HG03442 (cell line): Measurements from ENCODE around the gene TP53BP1.
A peak's percentile ranks its signal among the peaks of the same experiment; 100 is the strongest.

ENCODE experiments used
- ATAC-seq: cut with Tn5 transposase; IDR thresholded peaks from one replicate; pipeline ENCODE4 v1.9.1; 2021; ENCODE audit warnings: mild to moderate bottlenecking, moderate library complexity; ENCODE audit not compliant: unreplicated experiment

The TP53BP1 gene

GRCh38 chr15:43518197-43518761 lies 25.3 kb upstream of the TP53BP1 start:
- ATAC-seq: no peak

GRCh38 chr15:43517354-43518196 lies 24.6 kb upstream of the TP53BP1 start, which contains the start of gene MAP1A:
TSS of gene MAP1A (plus strand) at chr15:43517608. CDS start at chr15:43521474, 3,866 bp downstream.
- no peak for ATAC-seq

- no peak for ATAC-seq
Observed at GRCh38 chr15:43516801-43517353, 23.9 kb upstream of the TP53BP1 start.

- ATAC-seq: no peak
Observed at GRCh38 chr15:43516185-43516584, 23.2 kb upstream of the TP53BP1 start.

- no peak for ATAC-seq
Observed at GRCh38 chr15:43515741-43516140, 22.8 kb upstream of the TP53BP1 start.

GRCh38 chr15:43514241-43515057 lies 21.5 kb upstream of the TP53BP1 start:
- ATAC-seq: no peak

- ATAC-seq: no peak
Observed at GRCh38 chr15:43513550-43513949, 20.6 kb upstream of the TP53BP1 start.

GRCh38 chr15:43511012-43511885 lies 18.3 kb upstream of the TP53BP1 start:
- no peak for ATAC-seq

GRCh38 chr15:43510200-43511011 lies 17.4 kb upstream of the TP53BP1 start:
- ATAC-seq: peak; percentile 93

GRCh38 chr15:43509660-43510199 lies 16.8 kb upstream of the TP53BP1 start:
- ATAC-seq: no peak

GRCh38 chr15:43508991-43509659 lies 16.2 kb upstream of the TP53BP1 start:
- ATAC-seq: no peak

GRCh38 chr15:43508421-43508820 lies 15.5 kb upstream of the TP53BP1 start:
- no peak for ATAC-seq

GRCh38 chr15:43505738-43506137 lies 12.8 kb upstream of the TP53BP1 start:
- ATAC-seq: no peak

GRCh38 chr15:43499635-43500034 lies 6.7 kb upstream of the TP53BP1 start:
- ATAC-seq: no peak

- ATAC-seq: no peak
Observed at GRCh38 chr15:43498990-43499389, 6.0 kb upstream of the TP53BP1 start.

GRCh38 chr15:43493703-43494472 lies 932 bp upstream of the TP53BP1 start:
- no peak for ATAC-seq

GRCh38 chr15:43492266-43492665 lies 690 bp downstream of the TP53BP1 start:
- ATAC-seq: no peak

GRCh38 chr15:43489191-43489590 lies 3.8 kb downstream of the TP53BP1 start:
- no peak for ATAC-seq
